ENCODE results near the gene TASP1.

DNA sequence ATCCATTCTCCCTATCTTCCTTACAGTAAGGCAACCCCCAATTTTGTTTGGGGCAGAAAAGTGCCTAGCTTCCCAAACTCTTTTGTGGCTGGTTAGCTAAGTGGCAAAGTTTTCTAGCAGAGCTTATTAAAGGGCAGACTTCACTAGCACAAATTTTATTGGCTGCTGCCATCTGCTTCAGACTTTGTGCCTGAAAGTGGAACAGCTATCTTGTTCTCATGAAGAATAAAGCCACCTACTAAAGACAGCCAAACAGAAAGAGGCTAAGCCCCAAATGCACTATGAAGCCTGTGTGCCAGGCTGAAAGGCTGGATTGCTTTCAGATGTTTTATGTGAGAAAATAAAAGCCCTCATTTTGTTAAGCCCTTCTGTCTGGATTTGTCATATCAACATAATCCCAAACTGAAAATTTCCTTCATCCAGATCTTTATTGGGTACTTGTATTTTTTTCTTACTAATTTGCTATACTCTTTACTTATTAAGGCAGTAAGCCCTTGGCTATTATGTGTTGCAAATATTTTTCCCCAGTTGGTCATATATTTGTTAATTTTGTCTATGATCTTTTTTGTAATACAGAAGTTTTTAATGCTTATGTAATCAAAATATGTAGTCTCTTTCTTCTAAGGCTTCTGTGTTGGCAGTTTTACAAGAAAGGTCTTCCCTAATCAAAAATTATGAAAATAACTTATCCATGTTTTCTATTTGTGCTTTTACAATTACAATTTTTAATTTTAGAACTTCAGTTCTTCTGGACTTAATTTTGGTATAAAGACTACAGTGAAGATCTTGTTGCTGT lies 191.1 kb downstream of the TASP1 start:
- TF ChIP-seq YY1 (IDR thresholded peaks at IDR 0.05; ENCODE audit: insufficient read depth, insufficient read length) = no peak
- no peak for TF ChIP-seq SUZ12 (IDR thresholded peaks at IDR 0.05; ENCODE audit: extremely low read depth, insufficient read depth, insufficient read length)

Measured in NT2/D1 (cell line).